ENCODE data around the gene YTHDC1.
"Not testable (repeated sequence)": the region's sequence is repeated elsewhere in the genome, so short reads cannot be mapped to it uniquely, and the experiment has no call there.

YTHDC1 gene

GRCh38 chr4:68287704-68288392 is 62.0 kb downstream of the YTHDC1 start:
- DNase-seq: no peak

- no peak for DNase-seq
These were observed 66.2 kb downstream of the YTHDC1 start for GRCh38 chr4:68283714-68284113.

- no peak for DNase-seq
These were observed 66.8 kb downstream of the YTHDC1 start for GRCh38 chr4:68283095-68283494.

GRCh38 chr4:68281796-68282740 is 67.8 kb downstream of the YTHDC1 start:
- not testable (repeated sequence) for DNase-seq

- DNase-seq: no peak
These were observed 71.9 kb downstream of the YTHDC1 start for GRCh38 chr4:68278029-68278428.

- no peak for DNase-seq
These were observed 72.3 kb downstream of the YTHDC1 start for GRCh38 chr4:68277627-68278026.

- no peak for DNase-seq
These were observed 77.0 kb downstream of the YTHDC1 start for GRCh38 chr4:68272860-68273259.

- no peak for DNase-seq
These were observed 77.5 kb downstream of the YTHDC1 start for GRCh38 chr4:68272380-68272779.

- DNase-seq: peak; percentile 4
These were observed 78.0 kb downstream of the YTHDC1 start for GRCh38 chr4:68271851-68272357.

GRCh38 chr4:68267433-68267944 is 82.4 kb downstream of the YTHDC1 start:
- no peak for DNase-seq

GRCh38 chr4:68264875-68265565 is 84.9 kb downstream of the YTHDC1 start:
- no peak for DNase-seq
